Measurements from ENCODE around the gene RBMS2. TPM values are rescaled to one million over a fixed set of nuclear protein-coding genes. Genes with fewer than 3 reads are reported as not detected.
"Not testable (repeated sequence)": the region's sequence is repeated elsewhere in the genome, so short reads cannot be mapped to it uniquely, and the experiment has no call there.

Gene RBMS2
- total RNA-seq, 1 donor from 2014 or later = 111 TPM

DNA sequence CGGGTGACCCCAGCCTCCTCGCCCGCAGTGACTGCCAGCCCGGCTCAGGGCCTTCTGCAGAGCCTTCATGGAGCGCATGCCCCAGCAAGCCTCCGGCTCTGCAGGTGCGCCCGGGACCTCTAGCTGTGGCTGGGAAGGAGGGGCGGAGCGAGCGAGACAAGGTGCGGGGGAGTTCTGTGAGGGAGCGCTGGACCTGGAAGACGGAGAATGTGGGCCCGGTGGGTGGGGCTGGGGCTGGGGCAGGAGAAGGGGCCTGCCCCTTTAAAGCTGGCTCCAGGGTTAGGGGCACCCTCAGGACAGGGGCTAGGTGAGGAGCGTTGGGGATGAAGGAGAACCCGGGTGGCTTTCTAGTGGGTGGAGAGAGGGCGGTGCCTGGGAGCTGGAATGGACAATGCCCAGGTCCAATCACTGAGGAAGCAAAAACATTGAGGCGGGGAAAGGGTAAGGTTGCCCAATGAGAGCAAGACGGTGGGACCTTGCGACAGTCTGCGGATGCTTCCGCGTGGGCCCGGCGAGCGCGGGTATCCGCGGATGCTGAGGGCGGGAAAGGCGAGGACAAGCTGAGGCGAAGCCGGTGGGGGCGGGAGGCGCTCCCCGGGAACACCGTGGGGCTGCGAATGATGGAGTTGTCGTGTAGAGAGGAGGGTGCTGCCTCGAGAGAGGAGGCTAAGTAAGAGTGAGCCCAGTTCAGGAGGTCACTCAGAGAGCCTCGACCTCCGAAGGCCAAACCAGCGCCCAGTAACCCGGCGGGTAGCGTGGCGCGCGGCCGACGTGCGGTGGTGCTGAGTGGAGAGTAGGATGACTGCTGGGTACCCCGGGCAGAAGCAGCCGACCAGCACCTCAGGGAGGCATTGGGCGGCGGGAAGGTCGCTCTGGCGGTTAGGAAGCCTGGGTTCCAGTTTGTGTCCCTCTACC, 33.3 kb upstream of the RBMS2 start, which contains the start of gene GLS2:
GLS2 (minus strand) TSS at position 121 of the 915 bp plus-strand sequence; CDS start at position 78, 43 bp downstream.
- Mint-ChIP-seq H3K27me3 (ENCODE audit: low read depth, unreplicated experiment) (peaks cover 45% of the 10 kb centered on the region), H3K27ac (ENCODE audit: unreplicated experiment) (no peak within 1 kb of the TSS), H3K4me3 (ENCODE audit: unreplicated experiment) (peak within 1 kb of the TSS; percentile 82), H3K9me3 (ENCODE audit: unreplicated experiment) (peaks cover 7% of the 10 kb centered on the region), H3K4me1 (ENCODE audit: low read depth, unreplicated experiment) (peaks cover 5% of the 10 kb centered on the region), H3K36me3 (ENCODE audit: low read depth, unreplicated experiment) (no peaks in the 10 kb centered on the region)
- no peaks in the 10 kb centered on the region for H3K9me3 ChIP-seq (ENCODE audit: insufficient read depth, low read depth, low read length)
- FAIRE-seq = no peak
- H3K9ac ChIP-seq (ENCODE audit: low read length) = peak within 1 kb of the TSS; percentile 43
- H3K79me2 ChIP-seq (ENCODE audit: insufficient read depth, low read length) = no peaks in the 10 kb centered on the region
- no peaks in the 10 kb centered on the region for H4K20me1 ChIP-seq (ENCODE audit: insufficient read depth, low read length)
- peak within 1 kb of the TSS; percentile 92 for H3K4me2 ChIP-seq (ENCODE audit: low read length)
- H2AFZ ChIP-seq (ENCODE audit: low read depth, low read length) = peak within 1 kb of the TSS; percentile 78
- peaks cover 11% of the 10 kb centered on the region for H3K4me1 ChIP-seq (ENCODE audit: insufficient read depth, low read length)
- TF ChIP-seq, protein P1, sequence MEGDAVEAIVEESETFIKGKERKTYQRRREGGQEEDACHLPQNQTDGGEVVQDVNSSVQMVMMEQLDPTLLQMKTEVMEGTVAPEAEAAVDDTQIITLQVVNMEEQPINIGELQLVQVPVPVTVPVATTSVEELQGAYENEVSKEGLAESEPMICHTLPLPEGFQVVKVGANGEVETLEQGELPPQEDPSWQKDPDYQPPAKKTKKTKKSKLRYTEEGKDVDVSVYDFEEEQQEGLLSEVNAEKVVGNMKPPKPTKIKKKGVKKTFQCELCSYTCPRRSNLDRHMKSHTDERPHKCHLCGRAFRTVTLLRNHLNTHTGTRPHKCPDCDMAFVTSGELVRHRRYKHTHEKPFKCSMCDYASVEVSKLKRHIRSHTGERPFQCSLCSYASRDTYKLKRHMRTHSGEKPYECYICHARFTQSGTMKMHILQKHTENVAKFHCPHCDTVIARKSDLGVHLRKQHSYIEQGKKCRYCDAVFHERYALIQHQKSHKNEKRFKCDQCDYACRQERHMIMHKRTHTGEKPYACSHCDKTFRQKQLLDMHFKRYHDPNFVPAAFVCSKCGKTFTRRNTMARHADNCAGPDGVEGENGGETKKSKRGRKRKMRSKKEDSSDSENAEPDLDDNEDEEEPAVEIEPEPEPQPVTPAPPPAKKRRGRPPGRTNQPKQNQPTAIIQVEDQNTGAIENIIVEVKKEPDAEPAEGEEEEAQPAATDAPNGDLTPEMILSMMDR (IDR thresholded peaks at IDR 0.05; ENCODE audit: insufficient read depth, low read depth, low read length) = no peak
- peak; percentile 39 for TF ChIP-seq EZH2 (IDR thresholded peaks at IDR 0.05; ENCODE audit: insufficient read depth, low read length)
- peaks cover 41% of the 10 kb centered on the region for H3K27me3 ChIP-seq (ENCODE audit: insufficient read depth, low read length)
- no peaks in the 10 kb centered on the region for H3K36me3 ChIP-seq (ENCODE audit: insufficient read depth, low read length)
- peak; percentile 55 for DNase-seq (ENCODE audit: low read depth)
- peak within 1 kb of the TSS; percentile 52 for H3K4me3 ChIP-seq (ENCODE audit: insufficient read depth, low read depth, low read length)
- no peak within 1 kb of the TSS for H3K27ac ChIP-seq (ENCODE audit: low read depth, low read length)

DNA sequence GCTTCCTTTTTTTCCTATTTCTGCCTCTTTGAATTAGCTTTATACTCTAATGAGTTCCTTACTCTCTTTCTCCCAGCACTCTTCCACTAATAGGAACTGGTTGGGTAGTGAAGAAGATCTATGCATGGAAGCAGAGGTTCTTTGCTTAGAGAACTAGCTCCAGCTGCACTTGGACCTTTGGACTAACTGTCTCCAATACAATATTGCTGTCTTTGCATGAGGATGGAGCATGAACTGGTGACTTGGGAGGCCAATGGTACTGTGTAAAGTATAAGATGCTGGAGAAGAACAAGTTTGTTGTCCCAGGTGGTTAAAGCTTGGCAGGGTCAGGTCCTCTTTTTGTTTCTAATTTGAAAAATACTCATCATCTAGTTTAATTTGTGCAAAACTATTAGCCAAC, 31.3 kb upstream of the RBMS2 start:
- H3K27me3 Mint-ChIP-seq (ENCODE audit: low read depth, unreplicated experiment) = peaks cover 45% of the 10 kb centered on the region
- no peak overlapping the region for H2AFZ ChIP-seq (ENCODE audit: low read depth, low read length)
- no peaks in the 10 kb centered on the region for H3K79me2 ChIP-seq (ENCODE audit: insufficient read depth, low read length)
- H3K4me2 ChIP-seq (ENCODE audit: low read length) = no peak overlapping the region
- TF ChIP-seq, protein P1 (IDR thresholded peaks at IDR 0.05; ENCODE audit: insufficient read depth, low read depth, low read length) = no peak
- TF ChIP-seq EZH2 (IDR thresholded peaks at IDR 0.05; ENCODE audit: insufficient read depth, low read length) = no peak
- DNase-seq (ENCODE audit: low read depth) = no peak
- H3K9ac ChIP-seq (ENCODE audit: low read length) = no peak overlapping the region
- H4K20me1 ChIP-seq (ENCODE audit: insufficient read depth, low read length) = no peaks in the 10 kb centered on the region
- peaks cover 7% of the 10 kb centered on the region for H3K9me3 Mint-ChIP-seq (ENCODE audit: unreplicated experiment)
- H3K36me3 Mint-ChIP-seq (ENCODE audit: low read depth, unreplicated experiment) = no peaks in the 10 kb centered on the region
- H3K27me3 ChIP-seq (ENCODE audit: insufficient read depth, low read length) = peaks cover 41% of the 10 kb centered on the region
- no peak overlapping the region for H3K4me3 Mint-ChIP-seq (ENCODE audit: unreplicated experiment)
- H3K9me3 ChIP-seq (ENCODE audit: insufficient read depth, low read depth, low read length) = no peaks in the 10 kb centered on the region
- no peak overlapping the region for H3K4me3 ChIP-seq (ENCODE audit: insufficient read depth, low read depth, low read length)
- no peak for FAIRE-seq
- peaks cover 5% of the 10 kb centered on the region for H3K4me1 Mint-ChIP-seq (ENCODE audit: low read depth, unreplicated experiment)
- H3K4me1 ChIP-seq (ENCODE audit: insufficient read depth, low read length) = peaks cover 11% of the 10 kb centered on the region
- no peak overlapping the region for H3K27ac ChIP-seq (ENCODE audit: low read depth, low read length)
- H3K27ac Mint-ChIP-seq (ENCODE audit: unreplicated experiment) = no peak overlapping the region
- no peaks in the 10 kb centered on the region for H3K36me3 ChIP-seq (ENCODE audit: insufficient read depth, low read length)

DNA sequence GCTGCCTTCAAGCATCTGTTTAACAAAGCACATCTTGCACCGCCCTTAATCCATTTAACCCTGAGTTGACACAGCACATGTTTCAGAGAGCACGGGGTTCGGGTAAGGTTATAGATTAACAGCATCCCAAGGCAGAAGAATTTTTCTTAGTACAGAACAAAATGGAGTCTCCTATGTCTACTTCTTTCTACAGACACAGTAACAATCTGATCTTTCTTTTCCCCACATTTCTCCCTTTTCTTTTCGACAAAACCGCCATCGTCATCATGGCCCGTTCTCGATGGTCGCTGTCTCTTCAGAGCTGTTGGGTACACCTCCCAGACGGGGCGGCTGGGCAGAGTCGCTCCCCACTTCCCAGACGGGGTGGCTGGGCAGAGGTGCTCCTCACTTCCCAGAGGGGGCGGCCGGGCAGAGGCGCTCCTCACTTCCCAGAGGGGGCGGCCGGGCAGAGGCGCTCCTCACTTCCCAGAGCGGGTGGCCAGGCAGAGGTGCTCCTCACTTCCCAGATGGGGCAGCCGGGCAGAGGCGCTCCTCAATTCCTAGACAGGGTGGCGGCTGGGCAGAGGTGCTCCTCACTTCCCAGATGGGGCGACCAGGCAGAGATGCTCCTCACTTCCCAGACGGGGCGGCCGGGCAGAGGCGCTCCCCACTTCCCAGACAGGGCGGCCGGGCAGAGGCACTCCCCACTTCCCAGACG, 28.1 kb upstream of the RBMS2 start:
- not testable (repeated sequence) for H3K36me3 Mint-ChIP-seq (ENCODE audit: low read depth, unreplicated experiment); H3K9me3 Mint-ChIP-seq (ENCODE audit: unreplicated experiment); H3K79me2 ChIP-seq (ENCODE audit: insufficient read depth, low read length); H3K9me3 ChIP-seq (ENCODE audit: insufficient read depth, low read depth, low read length); H3K4me2 ChIP-seq (ENCODE audit: low read length); H3K4me3 Mint-ChIP-seq (ENCODE audit: unreplicated experiment); H3K36me3 ChIP-seq (ENCODE audit: insufficient read depth, low read length); H3K4me1 ChIP-seq (ENCODE audit: insufficient read depth, low read length); DNase-seq (ENCODE audit: low read depth); H2AFZ ChIP-seq (ENCODE audit: low read depth, low read length); H3K4me3 ChIP-seq (ENCODE audit: insufficient read depth, low read depth, low read length); FAIRE-seq; H3K9ac ChIP-seq (ENCODE audit: low read length); H3K27ac ChIP-seq (ENCODE audit: low read depth, low read length); H3K4me1 Mint-ChIP-seq (ENCODE audit: low read depth, unreplicated experiment); H3K27ac Mint-ChIP-seq (ENCODE audit: unreplicated experiment); H4K20me1 ChIP-seq (ENCODE audit: insufficient read depth, low read length)
- peaks cover 35% of the 10 kb centered on the region for H3K27me3 Mint-ChIP-seq (ENCODE audit: low read depth, unreplicated experiment)
- H3K27me3 ChIP-seq (ENCODE audit: insufficient read depth, low read length) = peaks cover 24% of the 10 kb centered on the region

DNA sequence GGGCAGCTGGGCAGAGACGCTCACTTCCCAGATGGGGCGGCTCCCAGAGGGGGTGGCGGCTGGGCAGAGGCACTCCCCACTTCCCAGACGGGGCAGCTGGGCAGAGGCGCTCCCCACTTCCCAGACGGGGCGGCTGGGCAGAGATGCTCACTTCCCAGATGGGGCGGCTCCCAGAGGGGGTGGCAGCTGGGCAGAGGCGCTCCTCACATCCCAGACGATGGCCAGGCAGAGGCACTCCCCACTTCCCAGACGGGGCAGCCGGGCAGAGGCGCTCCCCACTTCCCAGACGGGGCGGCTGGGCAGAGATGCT, 27.6 kb upstream of the RBMS2 start:
- H3K4me1 ChIP-seq (ENCODE audit: insufficient read depth, low read length) = not testable (repeated sequence)

More for the DNA sequence above, 27.6 kb upstream of the RBMS2 start:
- not testable (repeated sequence) for H3K79me2 ChIP-seq (ENCODE audit: insufficient read depth, low read length); H4K20me1 ChIP-seq (ENCODE audit: insufficient read depth, low read length); H3K9ac ChIP-seq (ENCODE audit: low read length); H3K27ac ChIP-seq (ENCODE audit: low read depth, low read length); H2AFZ ChIP-seq (ENCODE audit: low read depth, low read length); FAIRE-seq; H3K9me3 ChIP-seq (ENCODE audit: insufficient read depth, low read depth, low read length); H3K4me1 Mint-ChIP-seq (ENCODE audit: low read depth, unreplicated experiment); DNase-seq (ENCODE audit: low read depth); H3K4me2 ChIP-seq (ENCODE audit: low read length); H3K4me3 ChIP-seq (ENCODE audit: insufficient read depth, low read depth, low read length); H3K27ac Mint-ChIP-seq (ENCODE audit: unreplicated experiment); H3K36me3 Mint-ChIP-seq (ENCODE audit: low read depth, unreplicated experiment); H3K36me3 ChIP-seq (ENCODE audit: insufficient read depth, low read length); H3K9me3 Mint-ChIP-seq (ENCODE audit: unreplicated experiment); H3K4me3 Mint-ChIP-seq (ENCODE audit: unreplicated experiment)
- peaks cover 20% of the 10 kb centered on the region for H3K27me3 ChIP-seq (ENCODE audit: insufficient read depth, low read length)
- peaks cover 35% of the 10 kb centered on the region for H3K27me3 Mint-ChIP-seq (ENCODE audit: low read depth, unreplicated experiment)

Data from astrocyte (in vitro differentiated cells and primary cell).